Prostate gland (tissue), 2 donors: ENCODE data around the gene TESMIN. TPM values are rescaled to one million over a fixed set of nuclear protein-coding genes. Genes with fewer than 3 reads are reported as not detected.

Experiments used
- DNase-seq: peaks from one replicate; pipeline ENCODE4 v3.0.0-alpha.2; 2019; ENCODE audit warnings: low spot score
- H3K27ac ChIP-seq, 2 donors: fragments of 200-600 bp; sonication (generic); 2 replicates each; pipeline ENCODE4 v1.5.1; 2017 to 2019
- H3K27me3 ChIP-seq: fragments of 200-600 bp; sonication (generic); replicated peaks from 2 replicates; pipeline ENCODE4 v1.5.1; 2019; ENCODE audit not compliant: insufficient read depth
- H3K36me3 ChIP-seq, 2 donors: fragments of 200-600 bp; sonication (generic); 1 replicate in 1 of 2; 2 replicates in 1 of 2; pipeline versions ENCODE4 v1.5.1 to v1.8.1; 2017 to 2019
- H3K4me1 ChIP-seq: fragments of 200-600 bp; sonication (generic); replicated peaks from 2 replicates; pipeline ENCODE4 v1.5.1; 2019
- H3K4me3 ChIP-seq, 2 donors: fragments of 200-600 bp; sonication (generic); 2 replicates each; pipeline ENCODE4 v1.5.1; 2017 to 2019
- H3K9me3 ChIP-seq: fragments of 200-600 bp; sonication (generic); 2 replicates; pipeline ENCODE4 v1.5.1; 2017
- POLR2A ChIP-seq: fragments of 450-650 bp; IDR thresholded peaks from one replicate; pipeline ENCODE4 v1.6.1; 2016; ENCODE audit warnings: antibody characterized with exemption, mild to moderate bottlenecking
- POLR2AphosphoS5 ChIP-seq: sonication (generic); formaldehyde crosslinking; IDR thresholded peaks from one replicate; pipeline ENCODE4 v1.6.1; 2017; ENCODE audit warnings: antibody characterized with exemption
- WGBS: methylation state at CpG from one replicate; pipeline ENCODE4 v1.1.5; 2018; 5-methylcytosine and 5-hydroxymethylcytosine counted together
- intact Hi-C: fragments of 100-400 bp; cut with DNase I; formaldehyde crosslinking; loops from one replicate; pipeline ENCODE4 v1.14.2; 2022
- total RNA-seq, 2 donors: library from RNA; depleted of rRNA; stranded (reverse); fragments of >200 nt; gene quantifications; one replicate each; pipeline ENCODE4 v1.1.0, GENCODE V29; 2016
- TF ChIP-seq, protein P1 (sequence below), 4 experiments: fragments of 200-600 bp in 2 of 4; fragments of 450-650 bp in 2 of 4; sonication (generic) in 2 of 4; IDR thresholded peaks; 1 replicate in 3 of 4; 2 replicates in 1 of 4; pipeline ENCODE4 v1.5.1; 2016 to 2019; ENCODE audit warnings: antibody characterized with exemption in 4 of 4, mild to moderate bottlenecking in 2 of 4, moderate library complexity in 2 of 4

Gene TESMIN, protein sequence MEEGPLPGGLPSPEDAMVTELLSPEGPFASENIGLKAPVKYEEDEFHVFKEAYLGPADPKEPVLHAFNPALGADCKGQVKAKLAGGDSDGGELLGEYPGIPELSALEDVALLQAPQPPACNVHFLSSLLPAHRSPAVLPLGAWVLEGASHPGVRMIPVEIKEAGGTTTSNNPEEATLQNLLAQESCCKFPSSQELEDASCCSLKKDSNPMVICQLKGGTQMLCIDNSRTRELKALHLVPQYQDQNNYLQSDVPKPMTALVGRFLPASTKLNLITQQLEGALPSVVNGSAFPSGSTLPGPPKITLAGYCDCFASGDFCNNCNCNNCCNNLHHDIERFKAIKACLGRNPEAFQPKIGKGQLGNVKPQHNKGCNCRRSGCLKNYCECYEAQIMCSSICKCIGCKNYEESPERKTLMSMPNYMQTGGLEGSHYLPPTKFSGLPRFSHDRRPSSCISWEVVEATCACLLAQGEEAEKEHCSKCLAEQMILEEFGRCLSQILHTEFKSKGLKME
- 10 to 100 TPM; 20.6 to 24.5 TPM for total RNA-seq

DNA sequence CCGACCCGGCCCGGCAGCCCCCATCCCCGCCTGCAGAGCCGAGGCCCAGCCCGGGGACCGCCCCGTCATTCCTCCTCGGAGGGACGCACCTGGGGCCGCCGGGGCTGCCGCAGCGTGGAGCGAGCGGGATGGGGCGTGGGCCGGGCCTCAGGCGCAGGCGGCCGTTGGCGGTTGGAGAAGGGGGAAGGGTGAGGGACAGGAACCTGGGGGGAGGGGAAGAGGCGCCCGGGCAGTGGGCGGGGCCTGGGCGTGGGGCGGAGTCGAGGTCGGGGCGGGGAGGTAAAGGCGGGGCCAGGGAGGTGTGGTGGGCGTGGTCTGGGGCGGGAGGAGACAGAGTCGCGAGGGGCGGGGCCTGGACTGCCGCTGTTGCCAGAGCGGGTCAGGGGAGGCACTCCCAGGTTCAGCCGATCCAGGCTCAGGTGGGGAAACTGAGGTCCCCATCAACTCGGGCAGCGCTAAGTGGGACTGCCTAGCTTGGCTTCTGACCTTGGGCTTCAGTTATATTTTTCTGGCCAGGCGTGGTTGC lies at the start of gene TESMIN:
Gene TESMIN, minus strand, starts transcription at position 190 of the 526 bp plus-strand sequence. CDS start 860 bp downstream, outside the sequence.
- no peaks in the 10 kb centered on the region for H3K27me3 ChIP-seq
- no peaks in the 10 kb centered on the region for H3K9me3 ChIP-seq
- peak; percentile 95 for DNase-seq
- no peaks in the 10 kb centered on the region for H3K4me1 ChIP-seq
- intact Hi-C loops = no loop called here
- no peaks in the 10 kb centered on the region for H3K36me3 ChIP-seq
- H3K27ac ChIP-seq = peak within 1 kb of the TSS; percentile 51 to 71
- TF ChIP-seq POLR2AphosphoS5 (no peak), POLR2A (peak; percentile 49)
- TF ChIP-seq, protein P1, sequence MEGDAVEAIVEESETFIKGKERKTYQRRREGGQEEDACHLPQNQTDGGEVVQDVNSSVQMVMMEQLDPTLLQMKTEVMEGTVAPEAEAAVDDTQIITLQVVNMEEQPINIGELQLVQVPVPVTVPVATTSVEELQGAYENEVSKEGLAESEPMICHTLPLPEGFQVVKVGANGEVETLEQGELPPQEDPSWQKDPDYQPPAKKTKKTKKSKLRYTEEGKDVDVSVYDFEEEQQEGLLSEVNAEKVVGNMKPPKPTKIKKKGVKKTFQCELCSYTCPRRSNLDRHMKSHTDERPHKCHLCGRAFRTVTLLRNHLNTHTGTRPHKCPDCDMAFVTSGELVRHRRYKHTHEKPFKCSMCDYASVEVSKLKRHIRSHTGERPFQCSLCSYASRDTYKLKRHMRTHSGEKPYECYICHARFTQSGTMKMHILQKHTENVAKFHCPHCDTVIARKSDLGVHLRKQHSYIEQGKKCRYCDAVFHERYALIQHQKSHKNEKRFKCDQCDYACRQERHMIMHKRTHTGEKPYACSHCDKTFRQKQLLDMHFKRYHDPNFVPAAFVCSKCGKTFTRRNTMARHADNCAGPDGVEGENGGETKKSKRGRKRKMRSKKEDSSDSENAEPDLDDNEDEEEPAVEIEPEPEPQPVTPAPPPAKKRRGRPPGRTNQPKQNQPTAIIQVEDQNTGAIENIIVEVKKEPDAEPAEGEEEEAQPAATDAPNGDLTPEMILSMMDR (IDR thresholded peaks at IDR 0.05) = no peak
- 5% methylated on average over 32 of the region's 42 CpGs for WGBS
- peak within 1 kb of the TSS; percentile 53 to 67 for H3K4me3 ChIP-seq

DNA sequence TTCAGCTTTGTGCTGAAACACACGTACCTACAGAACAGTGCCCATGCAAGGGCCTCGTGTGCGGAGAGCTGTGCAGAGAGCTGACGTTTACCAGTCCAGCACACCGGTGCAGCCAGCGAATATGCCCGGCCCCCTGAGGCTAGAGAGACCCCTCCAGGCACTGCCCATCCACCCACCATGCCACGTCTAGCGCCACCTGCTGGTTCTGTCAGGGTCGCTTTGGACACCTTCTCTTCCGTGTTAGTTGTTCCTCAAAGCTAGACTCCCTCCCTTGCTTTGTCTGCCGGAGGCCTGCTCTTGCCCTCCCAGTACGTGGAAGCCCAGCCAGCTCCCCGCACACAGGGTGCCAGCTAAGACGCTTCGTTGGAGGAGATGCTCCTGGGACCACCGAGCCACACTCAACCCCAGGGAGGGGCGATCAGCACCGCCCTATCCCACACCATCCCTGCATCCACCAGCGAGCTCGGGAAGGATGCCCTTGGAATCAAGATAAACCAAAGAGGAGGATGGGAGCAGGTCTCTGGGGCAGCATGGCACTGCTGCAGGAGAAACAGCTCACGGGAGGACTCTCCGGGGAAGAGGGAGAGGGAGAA lies 47.0 kb upstream of the TESMIN start:
- 70% methylated on average over 23 of the region's 23 CpGs for WGBS
- Histone ChIP-seq H3K9me3 (no peaks in the 10 kb centered on the region), H3K36me3 (no peaks in the 10 kb centered on the region), H3K27me3 (no peaks in the 10 kb centered on the region), H3K27ac (no peak overlapping the region), H3K4me3 (no peak overlapping the region), H3K4me1 (no peaks in the 10 kb centered on the region)
- TF ChIP-seq, protein P1 (IDR thresholded peaks at IDR 0.05) = peak in 3 of 4 experiments; percentile 25 to 43 (median 33)
- no peak for TF ChIP-seq POLR2A
- intact Hi-C loops = no loop called here
- DNase-seq = no peak

DNA sequence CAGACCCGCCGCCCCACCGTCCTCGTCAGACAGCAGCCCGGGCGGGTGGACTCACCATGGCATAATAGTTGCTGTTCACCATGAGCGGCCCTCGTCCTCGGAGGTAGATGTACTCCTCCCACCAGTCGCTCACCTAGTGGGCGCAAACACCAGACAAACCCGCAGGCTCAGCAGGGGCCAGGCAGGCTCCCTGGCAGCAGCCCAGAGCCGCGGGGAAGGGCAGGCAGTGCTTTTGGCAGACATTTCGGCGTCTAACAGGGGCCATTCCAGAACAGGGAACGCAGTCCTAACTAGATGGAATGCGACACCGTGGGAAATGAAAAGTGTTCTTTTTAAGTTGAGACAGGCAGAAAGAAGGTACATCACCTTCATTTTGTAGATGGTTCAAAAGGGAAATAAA lies 45.5 kb upstream of the TESMIN start:
- no peaks in the 10 kb centered on the region for H3K4me1 ChIP-seq
- peak; percentile 46 for DNase-seq
- no peaks in the 10 kb centered on the region for H3K9me3 ChIP-seq
- WGBS = 41% methylated on average over 14 of the region's 19 CpGs
- H3K27ac ChIP-seq = no peak overlapping the region
- no peaks in the 10 kb centered on the region for H3K36me3 ChIP-seq
- no peak overlapping the region for H3K4me3 ChIP-seq
- intact Hi-C loops = no loop called here
- no peaks in the 10 kb centered on the region for H3K27me3 ChIP-seq
- TF ChIP-seq POLR2AphosphoS5 (peak; percentile 36), POLR2A (no peak)
- TF ChIP-seq, protein P1 (IDR thresholded peaks at IDR 0.05) = no peak

DNA sequence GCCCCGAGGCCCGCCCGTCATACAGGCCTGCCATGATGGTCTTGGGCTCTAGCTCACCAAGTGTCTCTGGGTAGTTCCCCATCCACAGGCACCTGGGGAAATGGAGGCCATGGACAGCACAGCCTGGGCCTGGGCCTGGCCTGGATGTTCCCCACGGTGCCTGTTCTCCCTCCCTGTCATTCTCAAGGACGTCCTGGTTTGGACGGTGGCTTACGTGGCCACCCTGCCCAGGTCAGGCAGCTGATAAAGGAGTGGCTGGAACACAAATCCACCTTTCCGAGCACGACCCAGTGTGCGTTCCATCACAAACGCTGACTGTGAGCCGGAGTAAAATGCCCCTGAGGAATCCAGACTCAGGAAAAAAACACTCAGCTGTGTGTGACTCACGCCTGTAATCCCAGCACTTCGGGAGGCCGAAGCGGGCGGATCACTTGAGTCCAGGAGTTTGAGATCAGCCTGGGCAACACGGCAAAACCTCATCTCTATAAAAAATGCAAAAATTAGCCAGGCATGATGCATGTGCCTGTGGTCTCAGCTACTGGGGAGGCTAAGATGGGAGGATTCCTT lies 41.2 kb upstream of the TESMIN start:
- TF ChIP-seq POLR2AphosphoS5 (no peak), POLR2A (no peak)
- TF ChIP-seq, protein P1 (IDR thresholded peaks at IDR 0.05) = no peak
- no peaks in the 10 kb centered on the region for H3K9me3 ChIP-seq
- no peak overlapping the region for H3K4me3 ChIP-seq
- WGBS = 89% methylated on average over 18 of the region's 18 CpGs
- no peak for DNase-seq
- no peaks in the 10 kb centered on the region for H3K27me3 ChIP-seq
- intact Hi-C loops = no loop called here
- H3K4me1 ChIP-seq = no peaks in the 10 kb centered on the region
- H3K27ac ChIP-seq = no peak overlapping the region
- H3K36me3 ChIP-seq = peaks cover 0 to 3% of the 10 kb centered on the region in 2 donors
